ENCODE results near the gene CCDC82.

GRCh38 chr11:96311120-96311568, 78.6 kb downstream of the CCDC82 start:
- TF ChIP-seq CTCF (IDR thresholded peaks at IDR 0.05) (no peak), POLR2A (IDR thresholded peaks at IDR 0.05) (no peak)

Data from uterus (tissue), 2 donors.